ENCODE data around the gene XYLT1.

The XYLT1 gene

GRCh38 chr16:17246268-17246885 is 224.4 kb downstream of the XYLT1 start:
- no peak for FAIRE-seq

GRCh38 chr16:17245776-17246175 is 225.0 kb downstream of the XYLT1 start:
- no peak for FAIRE-seq

GRCh38 chr16:17244872-17245551 is 225.7 kb downstream of the XYLT1 start:
- no peak for FAIRE-seq

GRCh38 chr16:17241264-17241835 is 229.4 kb downstream of the XYLT1 start:
- no peak for FAIRE-seq

- no peak for FAIRE-seq
These were observed 232.3 kb downstream of the XYLT1 start for GRCh38 chr16:17238285-17239028.

GRCh38 chr16:17237350-17237944 is 233.3 kb downstream of the XYLT1 start:
- FAIRE-seq, result no peak

- no peak for FAIRE-seq
These were observed 235.5 kb downstream of the XYLT1 start for GRCh38 chr16:17235147-17235815.

GRCh38 chr16:17233318-17234002 is 237.3 kb downstream of the XYLT1 start:
- no peak for FAIRE-seq

- FAIRE-seq, result no peak
These were observed 238.3 kb downstream of the XYLT1 start for GRCh38 chr16:17232487-17232886.

- FAIRE-seq, result peak; percentile 70
These were observed 238.8 kb downstream of the XYLT1 start for GRCh38 chr16:17231972-17232371.

GRCh38 chr16:17230932-17231581 is 239.7 kb downstream of the XYLT1 start:
- no peak for FAIRE-seq

GRCh38 chr16:17229766-17230165 is 241.0 kb downstream of the XYLT1 start:
- no peak for FAIRE-seq

GRCh38 chr16:17229131-17229530 is 241.6 kb downstream of the XYLT1 start:
- FAIRE-seq, result no peak

- no peak for FAIRE-seq
These were observed 242.1 kb downstream of the XYLT1 start for GRCh38 chr16:17228708-17229055.

- no peak for FAIRE-seq
These were observed 242.6 kb downstream of the XYLT1 start for GRCh38 chr16:17228048-17228707.

- no peak for FAIRE-seq
These were observed 243.5 kb downstream of the XYLT1 start for GRCh38 chr16:17227278-17227677.

- FAIRE-seq, result no peak
These were observed 245.2 kb downstream of the XYLT1 start for GRCh38 chr16:17225541-17225940.

- FAIRE-seq, result no peak
These were observed 245.9 kb downstream of the XYLT1 start for GRCh38 chr16:17224879-17225281.

- FAIRE-seq, result no peak
These were observed 246.4 kb downstream of the XYLT1 start for GRCh38 chr16:17224350-17224749.

GRCh38 chr16:17223576-17223975 is 247.2 kb downstream of the XYLT1 start:
- no peak for FAIRE-seq

- no peak for FAIRE-seq
These were observed 247.8 kb downstream of the XYLT1 start for GRCh38 chr16:17222871-17223401.

Measured in colon (tissue), 2 donors.